A673 (cell line): ENCODE data around the gene MED31.

Experiments
- EZH2 ChIP-seq: fragments of 200-600 bp; sonication (generic); IDR thresholded peaks from 2 replicates; pipeline ENCODE4 v1.6.1; 2017; ENCODE audit warnings: borderline replicate concordance, low read depth, mild to moderate bottlenecking, mixed read lengths, antibody characterized with exemption, low read length; ENCODE audit not compliant: poor library complexity, severe bottlenecking
- TF ChIP-seq, protein P1 (sequence below): fragments of 300-800, 200-600 bp; sonication (generic); conservative IDR thresholded peaks from 2 replicates; pipeline ENCODE4 v1.5.1; 2017; ENCODE audit warnings: low read depth, mild to moderate bottlenecking, antibody characterized with exemption, low read length, moderate library complexity, mixed read lengths

DNA sequence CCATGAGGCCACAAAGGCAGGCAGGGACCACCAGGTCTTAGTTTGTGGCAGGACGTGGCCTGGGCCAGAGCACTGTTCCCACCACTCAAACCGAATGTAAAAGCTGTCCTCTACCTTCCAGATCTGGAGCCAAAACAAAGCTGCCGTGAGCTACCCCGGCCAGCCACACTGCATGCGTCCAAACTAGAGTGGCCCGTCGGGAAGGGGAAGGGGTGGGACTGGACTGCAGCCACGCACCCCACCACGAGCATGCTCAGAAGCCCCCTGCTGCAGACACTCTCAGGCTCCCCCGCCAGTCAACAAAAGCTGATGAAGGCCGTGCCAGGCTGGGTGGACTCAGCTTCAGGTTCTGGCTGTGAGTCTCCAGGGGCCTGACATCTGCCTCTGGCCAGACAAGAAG lies 46.6 kb upstream of the MED31 start:
- TF ChIP-seq, protein P1, sequence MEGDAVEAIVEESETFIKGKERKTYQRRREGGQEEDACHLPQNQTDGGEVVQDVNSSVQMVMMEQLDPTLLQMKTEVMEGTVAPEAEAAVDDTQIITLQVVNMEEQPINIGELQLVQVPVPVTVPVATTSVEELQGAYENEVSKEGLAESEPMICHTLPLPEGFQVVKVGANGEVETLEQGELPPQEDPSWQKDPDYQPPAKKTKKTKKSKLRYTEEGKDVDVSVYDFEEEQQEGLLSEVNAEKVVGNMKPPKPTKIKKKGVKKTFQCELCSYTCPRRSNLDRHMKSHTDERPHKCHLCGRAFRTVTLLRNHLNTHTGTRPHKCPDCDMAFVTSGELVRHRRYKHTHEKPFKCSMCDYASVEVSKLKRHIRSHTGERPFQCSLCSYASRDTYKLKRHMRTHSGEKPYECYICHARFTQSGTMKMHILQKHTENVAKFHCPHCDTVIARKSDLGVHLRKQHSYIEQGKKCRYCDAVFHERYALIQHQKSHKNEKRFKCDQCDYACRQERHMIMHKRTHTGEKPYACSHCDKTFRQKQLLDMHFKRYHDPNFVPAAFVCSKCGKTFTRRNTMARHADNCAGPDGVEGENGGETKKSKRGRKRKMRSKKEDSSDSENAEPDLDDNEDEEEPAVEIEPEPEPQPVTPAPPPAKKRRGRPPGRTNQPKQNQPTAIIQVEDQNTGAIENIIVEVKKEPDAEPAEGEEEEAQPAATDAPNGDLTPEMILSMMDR: no peak
- no peak for TF ChIP-seq EZH2
